HK-2 (cell line): ENCODE results near the gene CHRNA5.
"Not testable (repeated sequence)": the region's sequence is repeated elsewhere in the genome, so short reads cannot be mapped to it uniquely, and the experiment has no call there.

Experiments used
- DNase-seq: peaks from one replicate; pipeline ENCODE4 v3.0.0-alpha.2; 2018; ENCODE audit not compliant: unreplicated experiment

The CHRNA5 gene

GRCh38 chr15:78565951-78566774 lies 843 bp downstream of the CHRNA5 start:
- no peak for DNase-seq

GRCh38 chr15:78567531-78567930 lies 2.2 kb downstream of the CHRNA5 start:
- no peak for DNase-seq

- no peak for DNase-seq
These were observed 5.4 kb downstream of the CHRNA5 start for GRCh38 chr15:78570710-78571109.

DNA sequence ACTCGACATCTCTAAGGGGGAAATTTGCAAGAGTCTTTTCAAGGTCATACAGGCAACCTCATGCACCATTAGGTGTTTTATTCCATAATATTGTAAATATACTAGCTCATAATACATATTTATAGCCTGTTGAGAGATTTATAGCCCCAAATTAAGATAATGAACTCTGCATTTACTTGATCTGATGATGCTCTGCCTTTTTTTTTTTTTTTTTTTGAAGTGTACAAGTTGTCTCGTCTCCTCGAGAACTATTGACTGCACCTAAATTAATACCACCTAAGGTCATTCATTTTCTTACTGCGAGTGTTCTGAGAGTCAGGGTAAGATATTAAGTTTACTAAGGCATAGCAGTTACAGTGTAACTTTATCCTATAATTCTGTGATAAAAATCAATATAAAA lies 6.1 kb downstream of the CHRNA5 start:
- DNase-seq: no peak

DNA sequence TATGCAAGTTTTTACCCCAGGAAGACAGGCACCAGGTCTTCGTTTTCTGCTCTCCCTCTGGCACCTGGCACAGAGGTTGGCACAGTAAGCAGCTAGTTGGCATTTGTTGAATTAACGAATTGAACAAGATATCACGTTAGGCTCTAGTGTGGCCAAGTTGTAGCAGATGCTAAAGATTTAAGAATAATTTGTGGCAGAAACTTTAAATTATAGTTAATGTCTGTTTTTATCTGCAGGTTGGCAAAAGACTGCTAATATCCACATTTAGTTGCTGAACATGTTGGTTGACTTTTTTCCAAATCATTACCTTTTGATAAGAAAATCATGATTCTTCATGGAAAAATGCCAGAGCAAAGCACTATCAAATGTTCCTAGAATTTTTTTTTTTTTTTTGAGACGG lies 8.1 kb downstream of the CHRNA5 start:
- DNase-seq: no peak

- no peak for DNase-seq
These were observed 9.6 kb downstream of the CHRNA5 start for GRCh38 chr15:78574944-78575343.

GRCh38 chr15:78597583-78597982 lies 32.3 kb downstream of the CHRNA5 start:
- no peak for DNase-seq

DNA sequence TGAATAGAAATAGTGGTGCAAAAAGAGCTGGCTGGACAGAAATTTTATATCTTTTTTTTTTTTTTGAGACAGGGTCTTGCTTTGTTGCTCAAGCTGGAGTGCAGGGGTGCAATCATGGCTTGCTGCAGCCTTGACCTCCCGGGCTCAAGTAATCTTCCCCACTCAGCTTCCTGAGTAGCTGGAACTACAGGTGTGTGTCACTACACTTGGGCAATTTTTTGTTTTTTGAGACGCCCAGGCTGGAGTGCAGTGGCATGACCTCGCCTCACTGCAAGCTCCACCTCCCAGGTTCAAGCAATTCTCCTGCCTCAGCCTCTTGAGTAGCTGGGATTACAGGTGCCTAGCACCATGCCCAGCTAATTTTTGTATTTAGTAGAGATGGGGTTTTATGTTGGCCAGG lies 33.0 kb downstream of the CHRNA5 start:
- DNase-seq: no peak

DNA sequence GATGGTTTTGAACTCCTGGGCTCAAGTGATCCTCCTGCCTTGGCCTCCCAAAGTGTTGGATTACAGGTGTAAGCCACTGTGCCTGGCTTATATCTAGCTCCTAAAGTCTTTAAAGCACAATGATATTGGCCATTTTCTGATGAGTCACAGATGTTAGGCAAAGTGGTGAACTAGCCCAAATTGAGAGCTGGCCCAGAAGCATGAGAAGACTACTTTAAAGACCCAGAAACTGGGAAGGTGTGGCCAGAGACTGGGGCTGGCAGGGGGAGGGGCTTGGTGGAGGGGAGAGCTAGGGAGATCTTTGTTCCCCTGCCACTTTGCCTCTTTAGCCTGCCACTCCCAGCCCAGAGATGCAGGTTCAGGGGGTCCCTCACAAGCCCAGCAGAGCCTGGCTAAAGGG lies 33.9 kb downstream of the CHRNA5 start:
- no peak for DNase-seq

GRCh38 chr15:78603467-78603866 lies 38.1 kb downstream of the CHRNA5 start:
- no peak for DNase-seq

DNA sequence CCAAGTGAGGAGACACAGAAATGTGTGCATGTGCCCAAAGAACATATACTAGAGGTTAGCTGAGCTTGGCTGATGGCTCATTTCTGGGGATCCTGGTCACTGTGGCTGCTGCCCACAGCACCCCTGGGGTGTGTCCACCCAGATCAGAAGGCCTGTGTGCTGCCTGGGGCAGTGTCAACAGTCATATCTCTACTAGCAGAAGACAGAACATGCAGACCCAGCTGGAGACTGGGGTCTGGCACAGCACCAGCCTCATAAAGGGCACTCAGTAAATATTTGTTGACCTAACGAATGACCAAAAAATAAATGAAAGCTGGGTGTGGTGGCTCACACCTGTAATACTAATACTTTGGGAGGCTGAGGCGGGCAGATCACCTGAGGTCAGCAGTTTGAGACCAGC lies 39.1 kb downstream of the CHRNA5 start:
- DNase-seq: no peak

- DNase-seq: no peak
These were observed 39.9 kb downstream of the CHRNA5 start for GRCh38 chr15:78605201-78605600.

- DNase-seq: no peak
These were observed 40.4 kb downstream of the CHRNA5 start for GRCh38 chr15:78605680-78606079.

GRCh38 chr15:78609551-78609950 lies 44.2 kb downstream of the CHRNA5 start:
- DNase-seq: not testable (repeated sequence)

DNA sequence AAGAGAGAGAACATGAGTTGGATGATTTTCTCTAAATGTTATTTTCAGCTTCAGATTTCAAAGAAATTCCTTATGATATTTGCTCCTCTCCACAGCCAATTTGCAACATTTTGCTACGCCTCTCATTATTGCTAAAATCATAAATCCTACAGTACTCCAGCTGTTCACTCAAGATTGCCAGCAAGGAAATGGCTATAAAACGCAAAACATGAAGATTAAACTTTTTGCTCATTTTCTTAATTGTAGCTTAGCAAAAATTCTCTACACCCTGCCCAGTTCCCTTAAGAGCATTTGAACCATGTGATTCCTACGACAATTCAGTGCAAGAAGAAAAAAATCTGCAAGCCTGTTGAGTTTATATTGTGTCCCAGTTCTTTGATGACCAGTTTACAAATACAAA lies 48.7 kb downstream of the CHRNA5 start:
- DNase-seq: no peak

GRCh38 chr15:78615151-78615589 lies 49.9 kb downstream of the CHRNA5 start:
- DNase-seq: no peak

DNA sequence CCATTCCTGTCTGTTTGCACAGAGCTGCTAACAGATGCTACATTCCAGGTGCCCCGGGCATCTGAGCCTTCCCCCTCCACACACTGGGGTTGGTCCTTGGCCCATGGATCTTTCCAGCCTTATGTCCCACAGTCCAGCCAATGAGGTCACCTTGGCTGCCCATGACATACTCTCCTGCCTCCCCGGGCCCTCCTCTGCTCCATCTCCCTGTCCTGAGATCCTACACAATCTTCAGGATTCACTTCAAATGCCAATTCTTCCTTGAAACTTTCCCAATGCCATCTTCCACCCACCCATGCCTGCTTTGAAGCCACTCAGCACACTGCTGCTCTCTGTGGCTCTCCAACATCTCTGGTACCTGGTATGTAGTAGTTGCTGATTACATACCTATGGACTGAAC lies 51.2 kb downstream of the CHRNA5 start:
- no peak for DNase-seq

GRCh38 chr15:78617076-78617475 lies 51.8 kb downstream of the CHRNA5 start:
- no peak for DNase-seq

- no peak for DNase-seq
These were observed 52.2 kb downstream of the CHRNA5 start for GRCh38 chr15:78617516-78617915.

DNA sequence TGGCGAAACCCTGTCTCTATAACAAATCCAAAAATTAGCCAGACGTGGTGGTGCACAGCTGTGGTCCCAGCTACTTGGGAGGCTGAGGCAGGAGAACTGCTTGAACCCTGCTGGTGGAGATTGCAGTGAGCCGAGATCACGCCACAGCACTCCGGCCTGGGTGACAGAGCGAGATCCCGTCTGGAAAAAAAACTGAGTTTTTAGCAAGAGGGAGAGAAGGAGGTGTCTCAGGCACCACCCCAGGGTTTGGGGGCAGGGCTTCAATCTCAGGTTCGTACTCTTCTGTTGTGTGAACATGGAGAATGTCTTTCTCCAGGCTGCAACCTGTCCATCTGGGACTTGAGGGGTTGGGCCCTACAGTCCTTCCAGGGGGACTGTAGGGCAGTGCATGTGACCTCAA lies 52.7 kb downstream of the CHRNA5 start:
- no peak for DNase-seq

DNA sequence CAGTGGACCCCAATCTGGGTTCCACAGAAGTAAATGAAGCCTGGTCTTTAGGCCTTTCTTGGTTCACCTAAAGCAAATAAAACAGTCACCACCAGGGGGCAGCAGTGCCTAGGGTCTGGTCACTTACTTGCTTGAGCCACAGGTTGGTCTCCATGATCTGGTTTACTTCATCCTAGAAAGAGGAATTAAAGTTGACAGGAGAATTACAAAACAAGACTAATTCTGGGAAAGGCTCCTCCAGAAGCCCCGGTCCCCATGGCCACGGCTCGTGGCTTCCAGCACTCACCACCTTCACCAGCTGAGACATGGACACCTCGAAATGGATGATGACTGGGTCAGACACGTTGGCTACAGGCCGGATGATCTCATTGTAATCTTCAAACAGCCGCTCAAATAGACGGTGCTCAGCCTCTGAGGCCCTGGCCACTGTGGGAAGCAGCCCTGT lies 53.2 kb downstream of the CHRNA5 start:
- DNase-seq: peak; percentile 68

DNA sequence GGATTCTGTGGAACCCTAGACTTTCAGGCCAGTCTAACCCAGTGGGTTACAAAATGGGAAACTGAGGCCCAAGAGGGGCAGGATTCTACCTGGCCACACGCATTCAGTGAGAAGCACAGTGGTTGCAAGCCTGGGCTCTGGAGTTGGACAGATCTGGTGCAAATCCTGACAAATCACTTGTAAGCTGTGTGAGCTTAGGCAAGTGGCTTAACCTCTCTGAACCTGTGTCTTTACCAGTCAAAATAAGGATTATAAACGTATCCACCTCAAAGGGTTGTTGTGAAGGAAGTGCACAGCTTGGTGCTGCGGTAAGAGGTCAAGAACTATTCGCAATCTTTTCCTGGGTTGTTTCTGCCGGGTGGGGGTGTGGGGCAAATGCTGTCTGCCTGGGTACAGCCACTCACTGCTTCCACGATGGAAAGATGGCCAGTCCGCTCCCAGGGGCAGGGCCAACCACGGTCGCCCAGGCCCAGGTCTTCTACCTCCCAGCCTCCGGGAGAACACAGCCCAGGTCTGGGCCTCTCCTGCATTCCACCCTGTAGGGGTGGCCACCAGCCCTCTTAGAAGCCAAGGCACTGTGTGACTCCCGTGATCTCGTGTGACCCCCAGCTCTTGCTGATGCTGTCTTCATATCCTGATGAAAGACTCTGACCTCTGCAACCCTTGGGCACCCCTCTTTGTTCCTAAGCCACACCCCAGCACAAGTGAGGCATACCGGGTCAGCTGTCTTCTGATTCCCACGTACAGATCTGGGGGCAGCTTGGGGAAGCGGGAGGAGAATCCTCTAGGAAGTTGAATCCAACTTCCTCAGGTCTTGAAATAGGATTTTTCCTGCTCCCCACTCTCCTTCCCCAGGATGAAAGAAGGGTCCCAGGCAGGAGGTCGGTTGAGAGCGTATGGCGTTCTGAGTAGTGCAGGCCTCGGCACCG lies 54.0 kb downstream of the CHRNA5 start:
- no peak for DNase-seq

GRCh38 chr15:78620021-78620526 lies 54.8 kb downstream of the CHRNA5 start:
- DNase-seq: no peak
